Endodermal cell (in vitro differentiated cells): ENCODE results near the gene ZNF621. TPM values are rescaled to one million over a fixed set of nuclear protein-coding genes. Genes with fewer than 3 reads are reported as not detected.

Experiments used
- DNase-seq: peaks from one replicate; pipeline ENCODE4 v3.0.0-alpha.2; 2017
- H3K27ac ChIP-seq: 2 replicates; pipeline ENCODE4 v1.5.1; 2013; ENCODE audit warnings: mild to moderate bottlenecking, low read depth, low read length, moderate library complexity
- H3K27me3 ChIP-seq: 2 replicates; pipeline ENCODE4 v1.6.1; 2013; ENCODE audit warnings: mild to moderate bottlenecking, low read length, moderate library complexity; ENCODE audit not compliant: insufficient read depth, control insufficient read depth, poor library complexity, severe bottlenecking
- H3K36me3 ChIP-seq: 2 replicates; pipeline ENCODE4 v1.7.0; 2013; ENCODE audit warnings: mild to moderate bottlenecking, low read length, moderate library complexity; ENCODE audit not compliant: control insufficient read depth, insufficient read depth
- H3K4me1 ChIP-seq: one replicate; pipeline ENCODE4 v1.7.0; 2013; ENCODE audit warnings: low read length; ENCODE audit not compliant: control insufficient read depth, insufficient read depth
- H3K4me3 ChIP-seq: 2 replicates; pipeline ENCODE4 v1.5.1; 2013; ENCODE audit warnings: mild to moderate bottlenecking, low read length, moderate library complexity
- H3K9ac ChIP-seq: 2 replicates; pipeline ENCODE4 v1.6.1; 2013; ENCODE audit warnings: mild to moderate bottlenecking, low read length, moderate library complexity; ENCODE audit not compliant: poor library complexity, severe bottlenecking; ENCODE audit errors: extremely low read depth
- H3K9me3 ChIP-seq: 2 replicates; pipeline ENCODE4 v1.6.1; 2013; ENCODE audit warnings: mild to moderate bottlenecking, low read length, moderate library complexity; ENCODE audit not compliant: control insufficient read depth
- H3K27ac Mint-ChIP-seq: 2 replicates; pipeline ENCODE4 v1.8.0; 2020; ENCODE audit warnings: mixed read lengths
- H3K27me3 Mint-ChIP-seq: 2 replicates; pipeline ENCODE4 v1.8.0; 2021; ENCODE audit warnings: mild to moderate bottlenecking, mixed read lengths; ENCODE audit not compliant: insufficient read depth
- H3K36me3 Mint-ChIP-seq: 2 replicates; pipeline ENCODE4 v1.8.0; 2020; ENCODE audit warnings: low read depth, mixed read lengths
- H3K4me1 Mint-ChIP-seq: 2 replicates; pipeline ENCODE4 v1.8.0; 2020; ENCODE audit warnings: mixed read lengths
- H3K4me3 Mint-ChIP-seq: 2 replicates; pipeline ENCODE4 v1.8.0; 2020; ENCODE audit warnings: mild to moderate bottlenecking, moderate library complexity, mixed read lengths
- H3K9me3 Mint-ChIP-seq: 2 replicates; pipeline ENCODE4 v1.8.0; 2020; ENCODE audit warnings: mild to moderate bottlenecking, mixed read lengths
- CTCF ChIP-seq: fragments of 200-600 bp; sonication (generic); conservative IDR thresholded peaks from 2 replicates; pipeline ENCODE4 v1.5.0; 2021; ENCODE audit warnings: antibody characterized with exemption, mild to moderate bottlenecking
- WGBS, 2 experiments: methylation state at CpG; one replicate each; pipeline versions ENCODE4 v1.1.5 to v1.1.7; 2013; ENCODE audit warnings: missing lambda C conversion rate in 2 of 2, mixed read lengths in 1 of 2; ENCODE audit not compliant: insufficient coverage in 1 of 2, insufficient read length in 1 of 2; 5-methylcytosine and 5-hydroxymethylcytosine counted together
- total RNA-seq, 2 donors: library from RNA; stranded (reverse); fragmentation: NEBNext Ultra II Directional in 1 of 2; extraction: Animal tissue kit (Norgen Biotek cat#: 25700) in 1 of 2; gene quantifications; 2 replicates in 1 of 2; 3 replicates in 1 of 2; pipeline ENCODE4 v1.2.1, GENCODE V29; 2021

The ZNF621 gene
- total RNA-seq, 2 donors from 2014 or later = 21.3 to 32.1 TPM

DNA sequence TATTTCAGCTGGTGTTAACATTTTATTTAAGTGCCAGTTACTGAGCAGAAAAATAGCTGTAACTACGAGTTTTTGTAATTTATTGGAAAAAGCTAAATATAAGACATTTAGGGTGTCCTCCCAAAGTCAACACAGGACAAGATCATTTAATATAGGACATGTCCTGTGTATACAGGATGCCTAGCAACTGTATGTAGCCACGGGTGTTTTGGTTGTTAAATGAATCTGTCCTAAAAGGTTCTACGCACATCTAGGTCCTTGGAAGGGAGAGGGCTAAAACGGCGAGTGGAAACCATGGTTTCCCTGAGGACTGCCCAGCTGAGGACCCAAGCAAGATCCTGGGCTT lies 565 bp upstream of the ZNF621 start:
- Mint-ChIP-seq H3K4me3 (peak overlapping the region; percentile 88), H3K27me3 (no peaks in the 10 kb centered on the region), H3K4me1 (peaks cover 21% of the 10 kb centered on the region), H3K9me3 (no peaks in the 10 kb centered on the region), H3K27ac (peak overlapping the region; percentile 96), H3K36me3 (peaks cover 32% of the 10 kb centered on the region)
- WGBS, 2 experiments = 43 to 48% methylated on average over 4 to 5 of the region's 5 CpGs
- Histone ChIP-seq H3K27ac (peak overlapping the region; percentile 85), H3K9me3 (no peaks in the 10 kb centered on the region), H3K36me3 (peaks cover 22% of the 10 kb centered on the region), H3K27me3 (no peaks in the 10 kb centered on the region), H3K9ac (peak overlapping the region; percentile 69), H3K4me1 (no peaks in the 10 kb centered on the region), H3K4me3 (peak overlapping the region; percentile 94)
- TF ChIP-seq CTCF = no peak
- no peak for DNase-seq

DNA sequence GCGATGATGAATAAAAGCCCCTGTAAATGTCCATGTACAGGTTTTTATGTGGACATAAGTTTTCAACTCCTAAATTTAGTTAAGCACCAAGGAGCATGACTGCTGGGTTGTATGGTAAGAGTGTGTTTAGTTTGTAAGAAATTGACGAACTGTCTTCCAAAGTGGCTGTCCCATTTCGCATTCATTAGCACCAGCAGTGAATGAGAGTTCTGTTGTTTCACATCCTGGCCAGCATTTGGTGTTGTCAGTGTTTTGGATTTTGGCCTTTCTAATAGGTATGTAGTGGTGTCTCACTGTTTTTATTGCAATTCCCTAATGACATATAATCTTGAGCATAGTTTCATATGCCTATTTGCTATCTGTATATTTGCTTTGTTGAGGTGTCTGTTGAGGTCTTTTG lies 3.7 kb downstream of the ZNF621 start:
- Histone ChIP-seq H3K4me1 (no peaks in the 10 kb centered on the region), H3K9me3 (peaks cover 30% of the 10 kb centered on the region), H3K9ac (no peak overlapping the region), H3K27me3 (no peaks in the 10 kb centered on the region), H3K27ac (no peak overlapping the region), H3K4me3 (no peak overlapping the region), H3K36me3 (peaks cover 65% of the 10 kb centered on the region)
- H3K9me3 Mint-ChIP-seq = peaks cover 35% of the 10 kb centered on the region
- no peaks in the 10 kb centered on the region for H3K27me3 Mint-ChIP-seq
- no peak overlapping the region for H3K4me3 Mint-ChIP-seq
- H3K27ac Mint-ChIP-seq = no peak overlapping the region
- no peak for TF ChIP-seq CTCF
- DNase-seq = no peak
- H3K4me1 Mint-ChIP-seq = peaks cover 21% of the 10 kb centered on the region
- H3K36me3 Mint-ChIP-seq = peaks cover 72% of the 10 kb centered on the region
- 94 to 100% methylated on average over 1 to 3 of the region's 3 CpGs for WGBS, 2 experiments

GRCh38 chr3:40532252-40532651 lies 7.5 kb downstream of the ZNF621 start:
- Histone ChIP-seq H3K27ac (no peak overlapping the region), H3K4me1 (no peaks in the 10 kb centered on the region), H3K27me3 (no peaks in the 10 kb centered on the region), H3K9ac (no peak overlapping the region), H3K9me3 (peaks cover 37% of the 10 kb centered on the region), H3K36me3 (peaks cover 85% of the 10 kb centered on the region), H3K4me3 (no peak overlapping the region)
- TF ChIP-seq CTCF = no peak
- no peak overlapping the region for H3K4me3 Mint-ChIP-seq
- peaks cover 54% of the 10 kb centered on the region for H3K9me3 Mint-ChIP-seq
- peaks cover 94% of the 10 kb centered on the region for H3K36me3 Mint-ChIP-seq
- 91 to 98% methylated on average over 5 of the region's 5 CpGs for WGBS, 2 experiments
- peaks cover 8% of the 10 kb centered on the region for H3K4me1 Mint-ChIP-seq
- no peaks in the 10 kb centered on the region for H3K27me3 Mint-ChIP-seq
- no peak overlapping the region for H3K27ac Mint-ChIP-seq
- DNase-seq = no peak
